ENCODE measurements around the gene SERPINB10. TPM values are rescaled to one million over a fixed set of nuclear protein-coding genes. Genes with fewer than 3 reads are reported as not detected.
"Not testable (repeated sequence)": the region's sequence is repeated elsewhere in the genome, so short reads cannot be mapped to it uniquely, and the experiment has no call there.

SERPINB10 gene
- total RNA-seq, 1 experiment from 2014 or later: not detected

- TF ChIP-seq ZNF317 (CRISPR knock-in tag; IDR thresholded peaks at IDR 0.05; ENCODE audit: borderline replicate concordance, low read depth) (no peak), NR1H2 (CRISPR knock-in tag; IDR thresholded peaks at IDR 0.05) (no peak), GABPB1 (CRISPR knock-in tag; IDR thresholded peaks at IDR 0.05) (no peak)
Measured at GRCh38 chr18:63940008-63940407, 32.2 kb downstream of the SERPINB10 start (continued).

- CTCF ChIA-PET: interaction anchor here (1.3 kb wide), 3 partner anchors 10 to 54 kb away, joined by 3 to 9 read pairs (median 4); no protein-coding TSS in a partner anchor
- H3K4me1 Mint-ChIP-seq; H3K27ac Mint-ChIP-seq; POLR2A ChIA-PET; ATAC-seq; DNase-seq (ENCODE audit: low spot score); H3K36me3 Mint-ChIP-seq; H3K9me3 Mint-ChIP-seq: not testable (repeated sequence)
- peaks cover 14% of the 10 kb centered on the region for H3K27me3 Mint-ChIP-seq (ENCODE audit: low read depth)
- peak overlapping the region; percentile 31 for H3K4me3 Mint-ChIP-seq
Measured at GRCh38 chr18:63940543-63941050, 32.8 kb downstream of the SERPINB10 start.

- Mint-ChIP-seq H3K36me3 (no peaks in the 10 kb centered on the region; the same call in 1 of the 2 replicates), H3K27me3 (ENCODE audit: low read depth) (peaks cover 27% of the 10 kb centered on the region), H3K4me3 (no peak overlapping the region), H3K27ac (no peak overlapping the region), H3K4me1 (peaks cover 19% of the 10 kb centered on the region), H3K9me3 (peaks cover 6% of the 10 kb centered on the region)
- TF ChIP-seq JAZF1 (CRISPR knock-in tag; IDR thresholded peaks at IDR 0.05) (no peak), SMAD4 (CRISPR knock-in tag; IDR thresholded peaks at IDR 0.05) (no peak), USF1 (CRISPR knock-in tag; IDR thresholded peaks at IDR 0.05) (no peak), RELA (CRISPR knock-in tag; IDR thresholded peaks at IDR 0.05; ENCODE audit: borderline replicate concordance) (no peak), FOXP1 (CRISPR knock-in tag; IDR thresholded peaks at IDR 0.05; ENCODE audit: borderline replicate concordance) (no peak)
- DNase-seq (ENCODE audit: low spot score) (no peak), ATAC-seq (no peak)
- POLR2A ChIA-PET: no interaction called here
- CTCF ChIA-PET: no interaction called here
Measured at GRCh38 chr18:63947051-63947790, 39.5 kb downstream of the SERPINB10 start.

GRCh38 chr18:63949068-63949737, 41.4 kb downstream of the SERPINB10 start, which contains the start of gene HMSD:
HMSD (plus strand) TSS chr18:63949301; CDS start chr18:63953456, 4,155 bp downstream.
- POLR2A ChIA-PET: interaction anchor here (0.7 to 1.0 kb wide), 2 partner anchors 12 to 13 kb away, joined by 3 read pairs; no protein-coding TSS in a partner anchor
- TF ChIP-seq HMGXB4 (CRISPR knock-in tag; IDR thresholded peaks at IDR 0.05) (peak; percentile 62; the same call in 1 of the 2 replicates), ETV6 (CRISPR knock-in tag; IDR thresholded peaks at IDR 0.05) (0 out of 2 replicates have a peak, but pooled peaks have one; percentile 60), TP53 (CRISPR knock-in tag; IDR thresholded peaks at IDR 0.05) (peak; percentile 63; the same call in 1 of the 2 replicates), ZBTB21 (CRISPR knock-in tag; IDR thresholded peaks at IDR 0.05; ENCODE audit: borderline replicate concordance) (peak; percentile 49; the same call in 1 of the 2 replicates), ATF2 (CRISPR knock-in tag; IDR thresholded peaks at IDR 0.05; ENCODE audit: borderline replicate concordance, low read depth) (no peak), FOXK1 (CRISPR knock-in tag; IDR thresholded peaks at IDR 0.05) (0 out of 2 replicates have a peak, but pooled peaks have one; percentile 13), SP1 (CRISPR knock-in tag; conservative IDR thresholded peaks at IDR 0.05) (peak; percentile 61; the same call in 1 of the 2 replicates), PRRX2 (CRISPR knock-in tag; IDR thresholded peaks at IDR 0.05) (no peak), MAX (CRISPR knock-in tag; IDR thresholded peaks at IDR 0.05) (peak; percentile 60; the same call in 1 of the 2 replicates), ZNF138 (CRISPR knock-in tag; conservative IDR thresholded peaks at IDR 0.05) (0 out of 2 replicates have a peak, but pooled peaks have one; percentile 55), NR3C1 (CRISPR knock-in tag; conservative IDR thresholded peaks at IDR 0.05; ENCODE audit: low read depth) (no peak), ZNF512 (CRISPR knock-in tag; IDR thresholded peaks at IDR 0.05; ENCODE audit: borderline replicate concordance) (0 out of 2 replicates have a peak, but pooled peaks have one; percentile 41), CBFB (CRISPR knock-in tag; IDR thresholded peaks at IDR 0.05; ENCODE audit: low read depth) (0 out of 2 replicates have a peak, but pooled peaks have one; percentile 39), ZNF423 (CRISPR knock-in tag; IDR thresholded peaks at IDR 0.05) (peak; percentile 59; the same call in 1 of the 2 replicates)

More at GRCh38 chr18:63949068-63949737, 41.4 kb downstream of the SERPINB10 start, which contains the start of gene HMSD:
- peak within 1 kb of the TSS; percentile 87 for H3K27ac Mint-ChIP-seq
- H3K9me3 Mint-ChIP-seq: peaks cover 6% of the 10 kb centered on the region
- H3K27me3 Mint-ChIP-seq (ENCODE audit: low read depth): peaks cover 21% of the 10 kb centered on the region
- DNase-seq (ENCODE audit: low spot score): peak; percentile 84
- H3K36me3 Mint-ChIP-seq: no peaks in the 10 kb centered on the region; the same call in 1 of the 2 replicates
- CTCF ChIA-PET: interaction anchor here (1.2 to 2.0 kb wide), 3 partner anchors 13 to 45 kb away, joined by 5 to 11 read pairs (median 7); no protein-coding TSS in a partner anchor
- peaks cover 19% of the 10 kb centered on the region for H3K4me1 Mint-ChIP-seq
- ATAC-seq: peak; percentile 99
- H3K4me3 Mint-ChIP-seq: peak within 1 kb of the TSS; percentile 82
